ENCODE data around the gene ATP5PB.

The ATP5PB gene

GRCh38 chr1:111499026-111499785 lies 49.9 kb downstream of the ATP5PB start:
- WGBS (ENCODE audit: insufficient coverage), result 89% methylated on average over 1 of the region's 5 CpGs
- no peak for DNase-seq
- POLR2A ChIA-PET, result interaction anchor here (0.6 to 1.2 kb wide), 2 partner anchors 9 to 1176 kb away, joined by 3 read pairs; no protein-coding TSS in a partner anchor

GRCh38 chr1:111501645-111502044 lies 52.4 kb downstream of the ATP5PB start:
- DNase-seq, result no peak
- Histone ChIP-seq H3K4me3 (ENCODE audit: control insufficient read depth in 1 of 7, extremely low read depth in 1 of 7, insufficient read depth in 4 of 7, low read depth in 2 of 7, low read length in 6 of 7) (no peak overlapping the region), H3K36me3 (ENCODE audit: control insufficient read depth in 4 of 4, insufficient read depth in 4 of 4, low read length in 3 of 4) (no peaks in the 10 kb centered on the region), H3K4me1 (ENCODE audit: control extremely low read depth in 1 of 4, control insufficient read depth in 4 of 4, insufficient read depth in 4 of 4, low read length in 3 of 4) (peaks cover 31 to 66% (median 51%) of the 10 kb centered on the region in 4 experiments), H3K27me3 (replicated peaks in 2 of 5; ENCODE audit: control insufficient read depth in 4 of 5, insufficient read depth in 5 of 5, low read length in 4 of 5) (no peaks in the 10 kb centered on the region), H3K9me3 (ENCODE audit: control extremely low read depth in 1 of 5, control insufficient read depth in 4 of 5, insufficient read depth in 2 of 5, low read depth in 1 of 5, low read length in 4 of 5) (peaks cover 0 to under 1% (median 0%) of the 10 kb centered on the region in 5 experiments), H3K27ac (ENCODE audit: insufficient read depth in 1 of 2, low read depth in 1 of 2, low read length in 2 of 2, poor library complexity in 1 of 2, severe bottlenecking in 2 of 2) (no peak overlapping the region)
- ChIA-PET POLR2A (no interaction called here), CTCF (interaction anchor here (1.0 to 9.9 kb wide), 3 partner anchors 12 to 267 kb away, joined by 3 to 151 read pairs (median 21); partner anchors contain the start of gene C1orf162)
- WGBS (ENCODE audit: insufficient coverage), result 100% methylated on average over 3 of the region's 7 CpGs

More at GRCh38 chr1:111499026-111499785, 49.9 kb downstream of the ATP5PB start:
- Histone ChIP-seq H3K36me3 (ENCODE audit: control insufficient read depth in 4 of 4, insufficient read depth in 4 of 4, low read length in 3 of 4) (no peaks in the 10 kb centered on the region), H3K9me3 (ENCODE audit: control extremely low read depth in 1 of 5, control insufficient read depth in 4 of 5, insufficient read depth in 2 of 5, low read depth in 1 of 5, low read length in 4 of 5) (peaks cover 0 to 6% (median 0%) of the 10 kb centered on the region in 5 experiments), H3K4me3 (ENCODE audit: control insufficient read depth in 1 of 7, extremely low read depth in 1 of 7, insufficient read depth in 4 of 7, low read depth in 2 of 7, low read length in 6 of 7) (no peak overlapping the region), H3K27ac (ENCODE audit: insufficient read depth in 1 of 2, low read depth in 1 of 2, low read length in 2 of 2, poor library complexity in 1 of 2, severe bottlenecking in 2 of 2) (no peak overlapping the region), H3K27me3 (replicated peaks in 2 of 5; ENCODE audit: control insufficient read depth in 4 of 5, insufficient read depth in 5 of 5, low read length in 4 of 5) (no peaks in the 10 kb centered on the region), H3K4me1 (ENCODE audit: control extremely low read depth in 1 of 4, control insufficient read depth in 4 of 4, insufficient read depth in 4 of 4, low read length in 3 of 4) (peaks cover 10 to 42% (median 27%) of the 10 kb centered on the region in 4 experiments)
- CTCF ChIA-PET, result interaction anchor here (0.6 to 7.9 kb wide), 8 partner anchors 8 to 255 kb away, joined by 3 to 79 read pairs (median 6); no protein-coding TSS in a partner anchor

GRCh38 chr1:111503585-111504060 lies 54.4 kb downstream of the ATP5PB start, which contains the start of the genes ADORA3 and TMIGD3:
Gene ADORA3 (minus strand): TSS chr1:111503633. CDS start chr1:111503354, 279 bp downstream.
Gene TMIGD3 (minus strand): TSS chr1:111503633. CDS start chr1:111503354, 279 bp downstream.
- Histone ChIP-seq H3K4me3 (ENCODE audit: control insufficient read depth in 1 of 7, extremely low read depth in 1 of 7, insufficient read depth in 4 of 7, low read depth in 2 of 7, low read length in 6 of 7) (peak within 1 kb of the TSS in 3 of 7 experiments; percentile 14 to 30 (median 16)), H3K27ac (ENCODE audit: insufficient read depth in 1 of 2, low read depth in 1 of 2, low read length in 2 of 2, poor library complexity in 1 of 2, severe bottlenecking in 2 of 2) (no peak within 1 kb of the TSS), H3K4me1 (ENCODE audit: control extremely low read depth in 1 of 4, control insufficient read depth in 4 of 4, insufficient read depth in 4 of 4, low read length in 3 of 4) (peaks cover 36 to 71% (median 65%) of the 10 kb centered on the region in 4 experiments), H3K9me3 (ENCODE audit: control extremely low read depth in 1 of 5, control insufficient read depth in 4 of 5, insufficient read depth in 2 of 5, low read depth in 1 of 5, low read length in 4 of 5) (no peaks in the 10 kb centered on the region), H3K36me3 (ENCODE audit: control insufficient read depth in 4 of 4, insufficient read depth in 4 of 4, low read length in 3 of 4) (no peaks in the 10 kb centered on the region), H3K27me3 (replicated peaks in 2 of 5; ENCODE audit: control insufficient read depth in 4 of 5, insufficient read depth in 5 of 5, low read length in 4 of 5) (no peaks in the 10 kb centered on the region)
- ChIA-PET POLR2A (interaction anchor here (0.9 to 1.0 kb wide), 2 partner anchors 12 to 116 kb away, joined by 3 read pairs; partner anchors contain the start of gene RAP1A), CTCF (interaction anchor here (0.6 to 9.9 kb wide), 8 partner anchors 8 to 151 kb away, joined by 3 to 151 read pairs (median 4); partner anchors contain the start of gene C1orf162)
- WGBS (ENCODE audit: insufficient coverage), result 20% methylated on average over 4 of the region's 4 CpGs
- DNase-seq, result peak; percentile 57 to 91 (median 88)

GRCh38 chr1:111504097-111504496 lies 54.8 kb downstream of the ATP5PB start:
- peak overlapping the region in 2 of 7 experiments; percentile 14 to 19 for H3K4me3 ChIP-seq (ENCODE audit: control insufficient read depth in 1 of 7, extremely low read depth in 1 of 7, insufficient read depth in 4 of 7, low read depth in 2 of 7, low read length in 6 of 7)
- no peaks in the 10 kb centered on the region for H3K27me3 ChIP-seq (replicated peaks in 2 of 5; ENCODE audit: control insufficient read depth in 4 of 5, insufficient read depth in 5 of 5, low read length in 4 of 5)
- H3K27ac ChIP-seq (ENCODE audit: insufficient read depth in 1 of 2, low read depth in 1 of 2, low read length in 2 of 2, poor library complexity in 1 of 2, severe bottlenecking in 2 of 2), result no peak overlapping the region
- no peaks in the 10 kb centered on the region for H3K36me3 ChIP-seq (ENCODE audit: control insufficient read depth in 4 of 4, insufficient read depth in 4 of 4, low read length in 3 of 4)
- ChIA-PET CTCF (interaction anchor here (0.7 to 9.9 kb wide), 6 partner anchors 8 to 151 kb away, joined by 3 to 151 read pairs (median 4); partner anchors contain the start of gene C1orf162), POLR2A (interaction anchor here (0.9 to 1.0 kb wide), 2 partner anchors 12 to 116 kb away, joined by 3 read pairs; partner anchors contain the start of gene RAP1A)
- no peak for DNase-seq
- WGBS (ENCODE audit: insufficient coverage), result 65% methylated on average over 4 of the region's 6 CpGs
- H3K4me1 ChIP-seq (ENCODE audit: control extremely low read depth in 1 of 4, control insufficient read depth in 4 of 4, insufficient read depth in 4 of 4, low read length in 3 of 4), result peaks cover 36 to 76% (median 69%) of the 10 kb centered on the region in 4 experiments
- no peaks in the 10 kb centered on the region for H3K9me3 ChIP-seq (ENCODE audit: control extremely low read depth in 1 of 5, control insufficient read depth in 4 of 5, insufficient read depth in 2 of 5, low read depth in 1 of 5, low read length in 4 of 5)

GRCh38 chr1:111505641-111506119 lies 56.4 kb downstream of the ATP5PB start:
- no peaks in the 10 kb centered on the region for H3K9me3 ChIP-seq (ENCODE audit: control extremely low read depth in 1 of 5, control insufficient read depth in 4 of 5, insufficient read depth in 2 of 5, low read depth in 1 of 5, low read length in 4 of 5)
- WGBS (ENCODE audit: insufficient coverage), result 80% methylated on average over 6 of the region's 6 CpGs
- ChIA-PET POLR2A (no interaction called here), CTCF (interaction anchor here (3.2 to 9.9 kb wide), 4 partner anchors 9 to 27 kb away, joined by 28 to 151 read pairs (median 42); partner anchors contain the start of gene C1orf162)
- peak overlapping the region in 1 of 2 experiments; percentile 50 for H3K27ac ChIP-seq (ENCODE audit: insufficient read depth in 1 of 2, low read depth in 1 of 2, low read length in 2 of 2, poor library complexity in 1 of 2, severe bottlenecking in 2 of 2)
- no peaks in the 10 kb centered on the region for H3K27me3 ChIP-seq (replicated peaks in 2 of 5; ENCODE audit: control insufficient read depth in 4 of 5, insufficient read depth in 5 of 5, low read length in 4 of 5)
- DNase-seq, result peak in 1 of 3 donors; percentile 60
- H3K4me1 ChIP-seq (ENCODE audit: control extremely low read depth in 1 of 4, control insufficient read depth in 4 of 4, insufficient read depth in 4 of 4, low read length in 3 of 4), result peaks cover 35 to 90% (median 78%) of the 10 kb centered on the region in 4 experiments
- no peaks in the 10 kb centered on the region for H3K36me3 ChIP-seq (ENCODE audit: control insufficient read depth in 4 of 4, insufficient read depth in 4 of 4, low read length in 3 of 4)
- peak overlapping the region in 1 of 7 experiments; percentile 14 for H3K4me3 ChIP-seq (ENCODE audit: control insufficient read depth in 1 of 7, extremely low read depth in 1 of 7, insufficient read depth in 4 of 7, low read depth in 2 of 7, low read length in 6 of 7)

- Histone ChIP-seq H3K4me3 (ENCODE audit: control insufficient read depth in 1 of 7, extremely low read depth in 1 of 7, insufficient read depth in 4 of 7, low read depth in 2 of 7, low read length in 6 of 7) (no peak overlapping the region), H3K4me1 (ENCODE audit: control extremely low read depth in 1 of 4, control insufficient read depth in 4 of 4, insufficient read depth in 4 of 4, low read length in 3 of 4) (peaks cover 37 to 90% (median 81%) of the 10 kb centered on the region in 4 experiments), H3K27ac (ENCODE audit: insufficient read depth in 1 of 2, low read depth in 1 of 2, low read length in 2 of 2, poor library complexity in 1 of 2, severe bottlenecking in 2 of 2) (peak overlapping the region in 1 of 2 experiments; percentile 50), H3K36me3 (ENCODE audit: control insufficient read depth in 4 of 4, insufficient read depth in 4 of 4, low read length in 3 of 4) (no peaks in the 10 kb centered on the region), H3K27me3 (replicated peaks in 2 of 5; ENCODE audit: control insufficient read depth in 4 of 5, insufficient read depth in 5 of 5, low read length in 4 of 5) (no peaks in the 10 kb centered on the region), H3K9me3 (ENCODE audit: control extremely low read depth in 1 of 5, control insufficient read depth in 4 of 5, insufficient read depth in 2 of 5, low read depth in 1 of 5, low read length in 4 of 5) (no peaks in the 10 kb centered on the region)
- no peak for DNase-seq
- POLR2A ChIA-PET, result interaction anchor here (0.7 kb wide), 1 partner anchor 144 kb away, joined by 3 read pairs; no protein-coding TSS in a partner anchor
- WGBS (ENCODE audit: insufficient coverage), result no CpG with 5 or more reads among the region's 2 CpGs
- CTCF ChIA-PET, result interaction anchor here (0.9 to 9.9 kb wide), 15 partner anchors 9 to 245 kb away, joined by 3 to 151 read pairs (median 18); partner anchors contain the start of genes C1orf162 and RAP1A
Measured at GRCh38 chr1:111506561-111506960, 57.3 kb downstream of the ATP5PB start.
